Astrocyte of the spinal cord (primary cell): ENCODE results near the gene SLC22A15.

ENCODE experiments used
- DNase-seq: peaks from one replicate; pipeline ENCODE4 v3.0.0; 2011; ENCODE audit warnings: low read depth, low spot score
- H3K4me3 ChIP-seq: 2 replicates; pipeline ENCODE4 v1.5.1; 2011; ENCODE audit warnings: low read depth, mild to moderate bottlenecking, low read length, moderate library complexity
- in situ Hi-C: cut with HindIII; loops from 2 replicates; pipeline ENCODE4 v1.10.0; 2017; ENCODE audit warnings: low sequenced_read_pairs
- TF ChIP-seq, protein P1 (sequence below): IDR thresholded peaks from 2 replicates; pipeline ENCODE4 v1.5.1; 2012; ENCODE audit warnings: low read depth, mild to moderate bottlenecking, low read length, inconsistent platforms

SLC22A15 gene

DNA sequence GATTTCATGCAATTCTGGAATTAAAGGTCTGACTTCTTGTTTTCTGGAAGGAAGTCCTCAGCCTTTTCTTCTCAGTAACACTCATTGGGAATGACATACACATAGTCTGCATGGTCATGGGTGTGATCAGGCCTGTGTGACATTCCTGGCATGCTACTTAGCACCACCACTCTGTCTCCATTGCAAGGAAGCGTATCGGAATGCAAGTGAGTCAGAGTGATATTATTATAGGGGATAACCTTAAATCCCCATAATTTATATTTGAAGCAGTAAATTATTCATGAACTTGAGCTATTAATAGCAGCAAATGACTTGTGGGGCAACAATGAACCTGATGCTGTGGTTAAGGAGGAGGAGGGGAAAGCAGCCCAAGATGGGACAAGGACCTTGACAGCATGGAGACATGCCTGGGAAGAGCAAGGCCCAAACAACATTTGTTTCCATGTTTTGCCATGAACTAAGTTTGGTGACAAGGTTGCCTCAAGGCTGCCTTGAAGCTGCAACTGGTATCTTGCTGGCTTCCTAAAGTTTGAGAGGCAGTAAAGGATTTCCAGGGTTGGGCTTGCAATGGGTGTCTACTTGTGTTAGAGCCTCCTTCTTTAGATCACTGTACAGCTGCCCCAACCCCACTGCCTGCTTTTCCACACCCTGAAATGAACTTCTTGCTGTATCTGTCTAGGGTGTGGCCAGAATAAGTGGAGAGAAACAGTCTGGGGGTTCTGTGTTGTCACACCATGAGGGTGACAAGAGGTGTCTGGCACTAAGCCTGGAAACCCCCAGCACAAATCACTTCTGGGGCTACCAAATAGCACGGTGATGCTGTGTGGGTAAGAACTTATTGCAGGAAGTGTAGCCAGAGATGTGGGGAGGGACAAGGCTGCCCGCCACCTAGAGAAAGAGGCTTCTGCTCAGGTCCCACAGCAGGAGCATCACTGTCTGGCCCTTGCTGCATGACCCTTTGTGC lies 139.4 kb downstream of the SLC22A15 start:
- in situ Hi-C loops: no loop called here
- peak; percentile 31 for DNase-seq
- H3K4me3 ChIP-seq: no peak overlapping the region
- TF ChIP-seq, protein P1, sequence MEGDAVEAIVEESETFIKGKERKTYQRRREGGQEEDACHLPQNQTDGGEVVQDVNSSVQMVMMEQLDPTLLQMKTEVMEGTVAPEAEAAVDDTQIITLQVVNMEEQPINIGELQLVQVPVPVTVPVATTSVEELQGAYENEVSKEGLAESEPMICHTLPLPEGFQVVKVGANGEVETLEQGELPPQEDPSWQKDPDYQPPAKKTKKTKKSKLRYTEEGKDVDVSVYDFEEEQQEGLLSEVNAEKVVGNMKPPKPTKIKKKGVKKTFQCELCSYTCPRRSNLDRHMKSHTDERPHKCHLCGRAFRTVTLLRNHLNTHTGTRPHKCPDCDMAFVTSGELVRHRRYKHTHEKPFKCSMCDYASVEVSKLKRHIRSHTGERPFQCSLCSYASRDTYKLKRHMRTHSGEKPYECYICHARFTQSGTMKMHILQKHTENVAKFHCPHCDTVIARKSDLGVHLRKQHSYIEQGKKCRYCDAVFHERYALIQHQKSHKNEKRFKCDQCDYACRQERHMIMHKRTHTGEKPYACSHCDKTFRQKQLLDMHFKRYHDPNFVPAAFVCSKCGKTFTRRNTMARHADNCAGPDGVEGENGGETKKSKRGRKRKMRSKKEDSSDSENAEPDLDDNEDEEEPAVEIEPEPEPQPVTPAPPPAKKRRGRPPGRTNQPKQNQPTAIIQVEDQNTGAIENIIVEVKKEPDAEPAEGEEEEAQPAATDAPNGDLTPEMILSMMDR: no peak

DNA sequence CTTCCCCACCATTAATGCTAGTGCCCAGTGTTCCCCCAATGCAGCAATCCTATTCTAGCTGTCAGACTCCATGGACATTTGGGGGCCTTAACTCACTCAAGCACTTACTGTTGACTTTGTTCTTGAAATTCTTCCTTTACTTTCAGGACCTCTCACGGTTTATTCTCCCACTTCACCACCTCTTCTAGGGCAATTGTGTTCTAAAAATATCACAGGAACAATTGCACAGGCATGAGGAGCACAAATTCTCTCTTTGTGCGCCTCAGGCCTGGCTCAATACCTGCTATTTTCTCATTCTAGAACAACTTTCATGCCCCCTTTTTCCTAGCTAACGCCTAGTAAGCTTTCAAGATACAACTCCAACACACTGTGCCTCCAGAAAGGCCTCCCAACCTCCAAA lies 142.2 kb downstream of the SLC22A15 start:
- TF ChIP-seq, protein P1: no peak
- in situ Hi-C loops: no loop called here
- no peak overlapping the region for H3K4me3 ChIP-seq
- DNase-seq: no peak
